GM23338 (cell line): ENCODE results near the gene IMMP2L. TPM values are rescaled to one million over a fixed set of nuclear protein-coding genes. Genes with fewer than 3 reads are reported as not detected.

ENCODE experiments used
- ATAC-seq: fragments of 200-7000 bp; cut with Tn5 transposase; 3 replicates; pipeline ENCODE4 v1.9.1; 2020
- DNase-seq: peaks from one replicate; pipeline ENCODE4 v3.0.0-alpha.2; 2015; ENCODE audit warnings: low spot score
- H2AFZ ChIP-seq: fragments of 200-600 bp; sonication (generic); 2 replicates; pipeline ENCODE4 v1.8.0; 2016; ENCODE audit warnings: antibody characterized with exemption, mild to moderate bottlenecking, moderate library complexity
- H3F3A ChIP-seq: fragments of 200-600 bp; sonication (generic); replicated peaks from 2 replicates; pipeline ENCODE4 v1.8.0; 2017; ENCODE audit warnings: antibody characterized with exemption, mixed run types, low read depth
- H3K27ac ChIP-seq: fragments of 200-600 bp; sonication (generic); 2 replicates; pipeline ENCODE4 v1.6.1; 2016; ENCODE audit warnings: low read depth
- H3K27me3 ChIP-seq: fragments of 200-600 bp; sonication (generic); 2 replicates; pipeline ENCODE4 v1.8.0; 2016; ENCODE audit warnings: mild to moderate bottlenecking, mixed run types, moderate library complexity; ENCODE audit not compliant: insufficient read depth
- H3K36me3 ChIP-seq: fragments of 200-600 bp; sonication (generic); 2 replicates; pipeline ENCODE4 v1.8.0; 2016; ENCODE audit warnings: mild to moderate bottlenecking; ENCODE audit not compliant: insufficient read depth
- H3K4me1 ChIP-seq: fragments of 200-600 bp; sonication (generic); 2 replicates; pipeline ENCODE4 v1.8.0; 2016; ENCODE audit warnings: mild to moderate bottlenecking, moderate library complexity; ENCODE audit not compliant: insufficient read depth
- H3K4me2 ChIP-seq: fragments of 200-600 bp; sonication (generic); 2 replicates; pipeline ENCODE4 v1.7.1; 2017; ENCODE audit warnings: mixed run types
- H3K4me3 ChIP-seq: fragments of 200-600 bp; sonication (generic); 2 replicates; pipeline ENCODE4 v1.6.1; 2016; ENCODE audit warnings: mixed run types
- H3K79me2 ChIP-seq: fragments of 200-600 bp; sonication (generic); replicated peaks from 2 replicates; pipeline ENCODE4 v1.8.0; 2017; ENCODE audit warnings: mild to moderate bottlenecking; ENCODE audit not compliant: insufficient read depth
- H3K9me2 ChIP-seq: fragments of 200-600 bp; sonication (generic); 2 replicates; pipeline ENCODE4 v1.8.0; 2017; ENCODE audit not compliant: insufficient read depth
- H4K20me1 ChIP-seq: fragments of 200-600 bp; sonication (generic); replicated peaks from 2 replicates; pipeline ENCODE4 v1.8.0; 2017; ENCODE audit warnings: mild to moderate bottlenecking; ENCODE audit not compliant: insufficient read depth
- H3K27ac Mint-ChIP-seq: 2 replicates; pipeline ENCODE4 v1.8.0; 2020; ENCODE audit warnings: inconsistent platforms, mild to moderate bottlenecking, moderate library complexity, mixed read lengths
- H3K27me3 Mint-ChIP-seq: 3 replicates; pipeline ENCODE4 v1.8.0; 2022; ENCODE audit warnings: low read depth, mild to moderate bottlenecking, moderate library complexity, mixed read lengths, inconsistent platforms; ENCODE audit not compliant: insufficient read depth, poor library complexity
- H3K36me3 Mint-ChIP-seq: 3 replicates; pipeline ENCODE4 v1.8.0; 2021; ENCODE audit warnings: low read depth, mild to moderate bottlenecking, inconsistent platforms, moderate library complexity, mixed read lengths
- H3K4me1 Mint-ChIP-seq: 3 replicates; pipeline ENCODE4 v1.8.0; 2020; ENCODE audit warnings: mild to moderate bottlenecking, inconsistent platforms, mixed read lengths
- H3K4me3 Mint-ChIP-seq: 3 replicates; pipeline ENCODE4 v1.8.0; 2021; ENCODE audit warnings: moderate library complexity, mild to moderate bottlenecking, inconsistent platforms, mixed read lengths
- H3K9me3 Mint-ChIP-seq: 3 replicates; pipeline ENCODE4 v1.8.0; 2020; ENCODE audit warnings: moderate library complexity, mild to moderate bottlenecking, inconsistent platforms, mixed read lengths
- CREB1 ChIP-seq: fragments of 250-450 bp; sonication (Bioruptor Pico); IDR thresholded peaks from 2 replicates; pipeline ENCODE4 v1.5.0; 2020; ENCODE audit warnings: low read depth, mild to moderate bottlenecking, moderate library complexity
- ETS1 ChIP-seq: IDR thresholded peaks from 2 replicates; pipeline ENCODE4 v1.6.1; 2016; ENCODE audit warnings: antibody characterized with exemption
- EZH2 ChIP-seq: fragments of 200-600 bp; sonication (generic); IDR thresholded peaks from one replicate; pipeline ENCODE4 v1.8.0; 2017; ENCODE audit warnings: antibody characterized with exemption, mild to moderate bottlenecking, low read depth; ENCODE audit not compliant: unreplicated experiment
- EZH2phosphoT487 ChIP-seq: fragments of 200-600 bp; sonication (generic); IDR thresholded peaks from one replicate; pipeline ENCODE4 v1.8.1; 2018; ENCODE audit warnings: antibody characterized with exemption; ENCODE audit not compliant: unreplicated experiment
- JUNB ChIP-seq: IDR thresholded peaks from one replicate; pipeline ENCODE4 v1.6.1; 2016; ENCODE audit warnings: antibody characterized with exemption; ENCODE audit not compliant: unreplicated experiment
- NANOG ChIP-seq: IDR thresholded peaks from 2 replicates; pipeline ENCODE4 v1.6.1; 2016; ENCODE audit warnings: antibody characterized with exemption, borderline replicate concordance
- REST ChIP-seq: IDR thresholded peaks from one replicate; pipeline ENCODE4 v1.6.1; 2018; ENCODE audit warnings: antibody characterized with exemption; ENCODE audit not compliant: unreplicated experiment
- ZNF114 ChIP-seq: fragments of 250-450 bp; sonication (Bioruptor Pico); IDR thresholded peaks from 2 replicates; pipeline ENCODE4 v1.5.0; 2020; ENCODE audit warnings: mild to moderate bottlenecking, moderate library complexity
- ZNF331 ChIP-seq: fragments of 250-450 bp; sonication (Bioruptor Pico); IDR thresholded peaks from 2 replicates; pipeline ENCODE4 v1.5.0; 2020; ENCODE audit warnings: low read depth, mild to moderate bottlenecking, moderate library complexity
- ZNF462 ChIP-seq: fragments of 250-450 bp; sonication (Bioruptor Pico); IDR thresholded peaks from 2 replicates; pipeline ENCODE4 v1.5.0; 2020; ENCODE audit warnings: mild to moderate bottlenecking, moderate library complexity
- polyA plus RNA-seq: library from polyadenylated mRNA; unstranded; fragments of >200 nt; fragmentation: Nextera tagmentation; extraction: Ambion mirVana; gene quantifications from 2 replicates; pipeline ENCODE4 v1.2.1, GENCODE V29; 2016
- total RNA-seq: library from RNA; depleted of rRNA; stranded (reverse); fragments of >200 nt; shearing (Covaris generic); gene quantifications from 2 replicates; pipeline ENCODE4 v1.2.3, GENCODE V29; 2014

IMMP2L gene
- total and polyA plus RNA-seq, 2 experiments from 2014 or later, result 7.3 to 14.0 TPM

- no peaks in the 10 kb centered on the region for H3F3A ChIP-seq
- no peak overlapping the region for H3K4me3 Mint-ChIP-seq
- H2AFZ ChIP-seq, result no peak overlapping the region
- H3K27me3 ChIP-seq, result no peaks in the 10 kb centered on the region
- no peaks in the 10 kb centered on the region for H4K20me1 ChIP-seq
- no peaks in the 10 kb centered on the region for H3K9me2 ChIP-seq
- no peaks in the 10 kb centered on the region for H3K4me1 Mint-ChIP-seq
- H3K27ac ChIP-seq, result no peak overlapping the region
- H3K4me2 ChIP-seq, result no peak overlapping the region
- H3K27ac Mint-ChIP-seq, result no peak overlapping the region
- TF ChIP-seq CREB1 (no peak), ZNF462 (no peak), JUNB (no peak), ETS1 (no peak), EZH2phosphoT487 (no peak), ZNF331 (CRISPR knock-in tag) (no peak), ZNF114 (CRISPR knock-in tag) (no peak), EZH2 (no peak), REST (no peak), NANOG (no peak)
- H3K36me3 Mint-ChIP-seq, result peaks cover 20% of the 10 kb centered on the region
- peaks cover 22% of the 10 kb centered on the region for H3K9me3 Mint-ChIP-seq
- no peak overlapping the region for H3K4me3 ChIP-seq
- ATAC-seq (no peak), DNase-seq (no peak)
- peaks cover 3% of the 10 kb centered on the region for H3K27me3 Mint-ChIP-seq
- H3K79me2 ChIP-seq, result no peaks in the 10 kb centered on the region
- no peaks in the 10 kb centered on the region for H3K4me1 ChIP-seq
- H3K36me3 ChIP-seq, result peaks cover 13% of the 10 kb centered on the region; the same call in 1 of the 2 replicates
These were observed 219.3 kb downstream of the IMMP2L start for GRCh38 chr7:111343017-111343416.
